B cell (primary cell): ENCODE results near the gene RAB10. TPM values are rescaled to one million over a fixed set of nuclear protein-coding genes. Genes with fewer than 3 reads are reported as not detected.
A peak's percentile ranks its signal among the peaks of the same experiment; 100 is the strongest.

ENCODE experiments used
- ATAC-seq: fragments of 200-7000 bp; cut with Tn5 transposase; one replicate; pipeline ENCODE4 v1.10.0; 2021; ENCODE audit warnings: low read depth, mild to moderate bottlenecking, moderate number of reproducible peaks, moderate library complexity
- CTCF ChIA-PET: fragments of 350-600 bp; sonication (Branson Sonifier 250); formaldehyde crosslinking; loops from one replicate; lab custom pipeline; 2021; ENCODE audit warnings: antibody characterized with exemption, inconsistent platforms; lab: Charles Lee
- POLR2A ChIA-PET: fragments of 350-600 bp; sonication (Branson Sonifier 250); formaldehyde crosslinking; loops from one replicate; lab custom pipeline; 2021; ENCODE audit warnings: antibody characterized with exemption; lab: Charles Lee
- DNase-seq: peaks from one replicate; pipeline ENCODE4 v3.0.0; 2013
- H2AFZ ChIP-seq: 2 replicates; pipeline ENCODE4 v1.6.1; 2012; ENCODE audit warnings: mild to moderate bottlenecking, low read depth, low read length; ENCODE audit not compliant: insufficient read depth, poor library complexity, severe bottlenecking
- H3K27ac ChIP-seq, 2 donors: 1 replicate in 1 of 2; 2 replicates in 1 of 2; pipeline ENCODE4 v1.5.1; 2012 to 2013; ENCODE audit warnings: low read length in 2 of 2, mild to moderate bottlenecking in 2 of 2, moderate library complexity in 1 of 2
- H3K27me3 ChIP-seq, 4 experiments: fragments of 200-600 bp in 1 of 4; sonication (generic) in 1 of 4; replicated peaks in 1 of 4; 1 replicate in 2 of 4; 2 replicates in 2 of 4; pipeline versions ENCODE4 v1.6.1 to v1.7.0; 2013 to 2016; ENCODE audit warnings: low read length in 3 of 4, mild to moderate bottlenecking in 2 of 4, mixed read lengths in 1 of 4, moderate library complexity in 1 of 4; ENCODE audit not compliant: insufficient read depth in 4 of 4, control insufficient read depth in 3 of 4; ENCODE audit errors: control extremely low read depth in 1 of 4
- H3K36me3 ChIP-seq, 2 experiments: replicated peaks in 1 of 2; 1 replicate in 1 of 2; 2 replicates in 1 of 2; pipeline versions ENCODE4 v1.6.1 to v1.7.1; 2013; ENCODE audit warnings: low read length in 1 of 2; ENCODE audit not compliant: insufficient read depth in 2 of 2, control insufficient read depth in 1 of 2; ENCODE audit errors: control extremely low read depth in 1 of 2, extremely low read depth in 1 of 2
- H3K4me1 ChIP-seq, 2 donors: fragments of 200-600 bp in 1 of 2; sonication (generic) in 1 of 2; 1 replicate in 1 of 2; 2 replicates in 1 of 2; pipeline versions ENCODE4 v1.5.1 to v1.6.1; 2013 to 2017; ENCODE audit warnings: low read length in 2 of 2; ENCODE audit not compliant: control insufficient read depth in 2 of 2, insufficient read depth in 2 of 2
- H3K4me2 ChIP-seq: replicated peaks from 2 replicates; pipeline ENCODE3; 2012; ENCODE audit warnings: mild to moderate bottlenecking, low read depth, low read length; ENCODE audit not compliant: poor library complexity, severe bottlenecking
- H3K4me3 ChIP-seq, 5 experiments: fragments of 200-600 bp in 1 of 5; sonication (generic) in 1 of 5; 1 replicate in 3 of 5; 2 replicates in 2 of 5; pipeline versions ENCODE4 v1.5.1 to v1.7.0; 2011 to 2016; ENCODE audit warnings: low read length in 4 of 5, mild to moderate bottlenecking in 4 of 5, low read depth in 2 of 5, control low read depth in 1 of 5, moderate library complexity in 1 of 5; ENCODE audit not compliant: insufficient read depth in 1 of 5; ENCODE audit errors: control extremely low read depth in 1 of 5, extremely low read depth in 1 of 5
- H3K79me2 ChIP-seq: fragments of 200-600 bp; sonication (generic); one replicate; pipeline ENCODE4 v1.6.0; 2016; ENCODE audit warnings: low read length; ENCODE audit not compliant: control insufficient read depth, insufficient read depth
- H3K9ac ChIP-seq: fragments of 200-600 bp; sonication (generic); 2 replicates; pipeline ENCODE4 v1.6.1; 2017; ENCODE audit warnings: mild to moderate bottlenecking, low read length, moderate library complexity
- H3K9me3 ChIP-seq, 3 donors: one replicate each; pipeline versions ENCODE4 v1.6.1 to v1.7.1; 2013; ENCODE audit warnings: low read length in 2 of 3; ENCODE audit not compliant: control insufficient read depth in 2 of 3, insufficient read depth in 1 of 3; ENCODE audit errors: control extremely low read depth in 1 of 3
- H4K20me1 ChIP-seq: 2 replicates; pipeline ENCODE4 v1.6.0; 2012; ENCODE audit warnings: mild to moderate bottlenecking, low read length; ENCODE audit not compliant: insufficient read depth, control insufficient read depth, poor library complexity, severe bottlenecking
- H3K27ac Mint-ChIP-seq: one replicate; pipeline ENCODE4 v1.8.0; 2021; ENCODE audit warnings: mixed read lengths
- H3K27me3 Mint-ChIP-seq: one replicate; pipeline ENCODE4 v1.8.0; 2021; ENCODE audit warnings: mixed read lengths
- H3K4me1 Mint-ChIP-seq: one replicate; pipeline ENCODE4 v1.8.0; 2021; ENCODE audit warnings: mixed read lengths
- H3K4me3 Mint-ChIP-seq: one replicate; pipeline ENCODE4 v1.8.0; 2021; ENCODE audit warnings: mixed read lengths
- H3K9me3 Mint-ChIP-seq: one replicate; pipeline ENCODE4 v1.8.0; 2022; ENCODE audit warnings: mixed read lengths; ENCODE audit not compliant: insufficient read depth
- CTCF ChIP-seq: fragments of 200-600 bp; IDR thresholded peaks from one replicate; pipeline ENCODE4 v1.8.0; 2022; ENCODE audit warnings: antibody characterized with exemption, mild to moderate bottlenecking
- EZH2 ChIP-seq: IDR thresholded peaks from 2 replicates; pipeline ENCODE4 v1.6.1; 2012; ENCODE audit warnings: borderline replicate concordance, low read depth, mild to moderate bottlenecking, moderate library complexity, low read length; ENCODE audit not compliant: insufficient read depth, poor library complexity, severe bottlenecking
- WGBS: methylation state at CpG from one replicate; pipeline ENCODE4 v1.1.5; 2013; ENCODE audit warnings: missing lambda C conversion rate; ENCODE audit not compliant: insufficient coverage; 5-methylcytosine and 5-hydroxymethylcytosine counted together
- intact Hi-C: fragments of 100-400 bp; cut with micrococcal nuclease; formaldehyde crosslinking; loops from one replicate; pipeline ENCODE4 v1.10.0; 2022
- polyA plus RNA-seq: library from polyadenylated mRNA; depleted of rRNA; stranded (reverse); fragments of >200 nt; gene quantifications from 2 replicates; pipeline ENCODE4 v1.2.3, GENCODE V29; 2012
- total RNA-seq, 2 donors: library from RNA; stranded (reverse); fragments of 120-200 nt in 1 of 2; gene quantifications; 1 replicate in 1 of 2; 2 replicates in 1 of 2; pipeline versions ENCODE4 v1.2.3 to v1.2.4, GENCODE V29; 2013 to 2022

The RAB10 gene
- total and polyA plus RNA-seq, 2 donors (not counting 1 experiment from before 2014, with no cell fraction given), result 21.7 to 66.7 TPM

GRCh38 chr2:26169681-26170414, 136.0 kb downstream of the RAB10 start:
- Histone ChIP-seq H3K36me3 (no peaks in the 10 kb centered on the region), H4K20me1 (no peaks in the 10 kb centered on the region), H3K27me3 (peaks cover 0 to 36% (median 15%) of the 10 kb centered on the region in 4 experiments), H2AFZ (no peak overlapping the region), H3K4me2 (no peak overlapping the region), H3K9me3 (peaks cover 0 to 15% (median 0%) of the 10 kb centered on the region in 3 donors), H3K4me3 (no peak overlapping the region), H3K4me1 (peaks cover 14 to 20% of the 10 kb centered on the region in 2 donors), H3K9ac (no peak overlapping the region), H3K27ac (no peak overlapping the region), H3K79me2 (no peaks in the 10 kb centered on the region)
- ChIA-PET POLR2A (no interaction called here), CTCF (no interaction called here)
- intact Hi-C loops, result no loop called here
- Mint-ChIP-seq H3K4me3 (peak overlapping the region; percentile 5), H3K4me1 (peaks cover 14% of the 10 kb centered on the region), H3K27me3 (peaks cover 32% of the 10 kb centered on the region), H3K27ac (no peak overlapping the region), H3K9me3 (no peaks in the 10 kb centered on the region)
- no peak for ATAC-seq
- 86% methylated on average over 11 of the region's 14 CpGs for WGBS
- no peak for TF ChIP-seq EZH2
- no peak for TF ChIP-seq CTCF
- no peak for DNase-seq

- no peak overlapping the region for H3K9ac ChIP-seq
- peaks cover 0 to 15% (median 0%) of the 10 kb centered on the region in 3 donors for H3K9me3 ChIP-seq
- 92% methylated on average over 9 of the region's 9 CpGs for whole genome bisulfite sequencing
- H3K27me3 ChIP-seq, result peaks cover 0 to 44% (median 20%) of the 10 kb centered on the region in 4 experiments
- TF ChIP-seq EZH2 (no peak), CTCF (no peak)
- intact Hi-C loops, result loop anchor here (1.0 kb wide), 1 partner anchor 160 kb away; no protein-coding TSS in a partner anchor
- no peak overlapping the region for H3K27ac ChIP-seq
- no peak for DNase-seq
- Mint-ChIP-seq H3K27ac (no peak overlapping the region), H3K27me3 (peaks cover 34% of the 10 kb centered on the region), H3K9me3 (no peaks in the 10 kb centered on the region), H3K4me3 (peak overlapping the region; percentile 49), H3K4me1 (peaks cover 14% of the 10 kb centered on the region)
- CTCF ChIA-PET, result no interaction called here
- H4K20me1 ChIP-seq, result no peaks in the 10 kb centered on the region
- peaks cover 14 to 20% of the 10 kb centered on the region in 2 donors for H3K4me1 ChIP-seq
- no peaks in the 10 kb centered on the region for H3K79me2 ChIP-seq
- no peak overlapping the region for H2AFZ ChIP-seq
- no peak overlapping the region for H3K4me3 ChIP-seq
- no peaks in the 10 kb centered on the region for H3K36me3 ChIP-seq
- ATAC-seq, result no peak
- H3K4me2 ChIP-seq, result no peak overlapping the region
- POLR2A ChIA-PET, result no interaction called here
Measured at GRCh38 chr2:26170795-26171194, 136.9 kb downstream of the RAB10 start.
